Stomach (tissue), 4 donors: Measurements from ENCODE around the gene CLEC16A.

ENCODE experiments used
- POLR2AphosphoS5 ChIP-seq, 3 donors: sonication (generic); formaldehyde crosslinking; IDR thresholded peaks; one replicate each; pipeline ENCODE4 v1.6.1; 2016; ENCODE audit warnings: antibody characterized with exemption in 3 of 3
- TF ChIP-seq, protein P1 (sequence below), 7 experiments: fragments of 450-650 bp in 4 of 7; fragments of 200-600 bp in 3 of 7; sonication (generic) in 3 of 7; IDR thresholded peaks; one replicate each; pipeline ENCODE4 v1.5.1; 2016 to 2019; ENCODE audit warnings: antibody characterized with exemption in 7 of 7, control low read depth in 2 of 7, mild to moderate bottlenecking in 1 of 7

DNA sequence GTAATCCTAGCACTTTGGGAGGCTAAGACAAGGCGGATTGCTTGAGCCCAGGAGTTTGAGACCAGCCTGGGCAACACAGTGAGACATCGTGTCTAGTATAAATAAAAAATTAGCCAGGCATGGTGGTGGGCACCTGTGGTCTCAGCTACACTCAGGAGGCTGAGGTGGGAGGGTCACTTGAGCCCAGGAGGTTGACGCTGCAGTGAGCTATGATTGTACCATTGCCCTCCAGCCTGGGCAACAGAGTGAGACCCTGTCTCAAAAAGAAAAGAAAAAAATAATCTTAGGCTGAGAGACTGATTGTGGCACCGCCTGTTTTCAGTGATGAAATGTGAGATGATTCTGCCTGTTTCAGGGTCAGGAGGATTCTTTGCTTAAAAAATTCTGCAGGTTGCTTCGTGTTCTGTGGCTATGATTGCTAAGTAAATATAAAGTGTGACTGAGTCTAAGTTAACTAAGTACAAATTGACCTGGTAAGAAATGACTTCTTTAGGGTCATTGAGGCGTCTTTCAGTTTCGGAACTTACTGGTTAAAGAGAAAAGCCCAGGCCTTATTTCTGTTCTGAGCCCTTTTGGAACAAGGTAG is 183.3 kb downstream of the CLEC16A start:
- TF ChIP-seq, protein P1, sequence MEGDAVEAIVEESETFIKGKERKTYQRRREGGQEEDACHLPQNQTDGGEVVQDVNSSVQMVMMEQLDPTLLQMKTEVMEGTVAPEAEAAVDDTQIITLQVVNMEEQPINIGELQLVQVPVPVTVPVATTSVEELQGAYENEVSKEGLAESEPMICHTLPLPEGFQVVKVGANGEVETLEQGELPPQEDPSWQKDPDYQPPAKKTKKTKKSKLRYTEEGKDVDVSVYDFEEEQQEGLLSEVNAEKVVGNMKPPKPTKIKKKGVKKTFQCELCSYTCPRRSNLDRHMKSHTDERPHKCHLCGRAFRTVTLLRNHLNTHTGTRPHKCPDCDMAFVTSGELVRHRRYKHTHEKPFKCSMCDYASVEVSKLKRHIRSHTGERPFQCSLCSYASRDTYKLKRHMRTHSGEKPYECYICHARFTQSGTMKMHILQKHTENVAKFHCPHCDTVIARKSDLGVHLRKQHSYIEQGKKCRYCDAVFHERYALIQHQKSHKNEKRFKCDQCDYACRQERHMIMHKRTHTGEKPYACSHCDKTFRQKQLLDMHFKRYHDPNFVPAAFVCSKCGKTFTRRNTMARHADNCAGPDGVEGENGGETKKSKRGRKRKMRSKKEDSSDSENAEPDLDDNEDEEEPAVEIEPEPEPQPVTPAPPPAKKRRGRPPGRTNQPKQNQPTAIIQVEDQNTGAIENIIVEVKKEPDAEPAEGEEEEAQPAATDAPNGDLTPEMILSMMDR (IDR thresholded peaks at IDR 0.05), result no peak
- no peak for TF ChIP-seq POLR2AphosphoS5 (IDR thresholded peaks at IDR 0.05)
